Cardiac septum (tissue), 1 donor: ENCODE data around the gene GRK3. TPM values are rescaled to one million over a fixed set of nuclear protein-coding genes. Genes with fewer than 3 reads are reported as not detected.
"Not testable (repeated sequence)": the region's sequence is repeated elsewhere in the genome, so short reads cannot be mapped to it uniquely, and the experiment has no call there.

Experiments
- DNase-seq: peaks from one replicate; pipeline ENCODE4 v3.0.0-alpha.2; 2020; ENCODE audit warnings: low spot score
- intact Hi-C: fragments of 100-400 bp; cut with DNase I; formaldehyde crosslinking; loops from one replicate; pipeline ENCODE4 v1.14.0; 2022
- total RNA-seq: library from RNA; stranded (reverse); fragmentation: NEBNext Ultra II Directional; extraction: Animal tissue kit (Norgen Biotek cat#: 25700); gene quantifications from one replicate; pipeline ENCODE4 v1.2.1, GENCODE V29; 2021
- donor health status: DM: no; HTN: no; CAD: no.

The GRK3 gene
- total RNA-seq, 1 donor from 2014 or later: 4.8 TPM

DNA sequence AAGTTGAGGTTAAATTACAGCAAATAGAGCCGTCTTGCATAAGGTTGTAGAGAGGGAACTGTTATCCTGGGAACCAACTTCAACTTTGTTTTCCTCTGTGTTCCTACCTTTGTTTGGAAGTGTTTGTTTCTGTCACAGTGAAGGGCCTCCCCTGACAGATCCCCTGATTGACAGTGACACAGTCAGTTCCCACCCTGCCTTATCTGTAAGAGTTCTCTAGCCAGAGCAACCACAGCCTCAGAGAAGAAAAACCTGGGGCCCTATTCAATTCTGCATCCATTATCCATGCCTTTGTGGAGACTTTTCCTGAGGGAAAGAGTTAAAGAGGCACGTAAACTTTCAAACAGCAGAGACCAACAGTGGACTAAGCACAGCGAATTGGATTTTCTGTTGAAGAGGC is 48.7 kb downstream of the GRK3 start:
- intact Hi-C loops, DNase-seq: not testable (repeated sequence)

- DNase-seq, intact Hi-C loops: not testable (repeated sequence)
Observed at GRCh38 chr22:25613558-25613957, 49.1 kb downstream of the GRK3 start.

DNA sequence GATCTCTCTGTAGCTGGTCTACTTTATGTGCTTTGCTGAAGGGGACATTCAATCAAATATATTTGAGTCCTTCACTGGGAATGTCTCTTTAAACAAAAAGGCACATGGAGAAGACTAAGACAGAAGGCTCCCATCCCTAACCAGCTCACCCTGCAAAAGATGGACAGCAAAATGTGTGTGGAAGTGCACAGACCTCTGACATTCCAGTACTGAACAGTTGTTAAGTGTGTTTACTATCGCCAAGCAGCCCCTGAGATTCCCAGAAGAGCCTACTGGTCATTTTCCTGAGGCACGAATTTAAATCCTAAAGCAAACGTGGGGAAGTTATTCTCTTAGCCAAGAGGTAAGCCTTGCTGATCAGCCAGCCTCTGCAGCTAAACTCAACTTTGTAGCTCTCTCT is 50.3 kb downstream of the GRK3 start:
- intact Hi-C loops, DNase-seq: not testable (repeated sequence)

DNA sequence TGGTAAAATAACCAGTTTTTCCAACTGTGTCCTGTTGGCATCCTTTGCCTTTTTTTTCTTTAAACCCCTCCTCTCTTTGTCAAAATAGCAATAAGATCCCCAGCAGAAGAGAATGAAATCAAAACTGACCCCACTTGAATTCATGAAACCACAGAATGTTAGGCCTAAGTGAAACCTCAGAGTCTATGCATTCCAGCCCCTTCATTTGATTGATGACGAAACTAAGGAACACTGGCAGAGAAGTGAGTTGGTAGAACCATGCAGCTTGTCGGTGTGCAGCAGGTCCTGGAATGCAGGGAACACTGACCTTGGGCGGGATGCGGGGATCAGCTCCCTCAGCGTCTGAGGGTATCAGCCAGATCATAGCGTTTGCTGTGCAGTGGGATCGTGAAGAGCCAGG is 57.5 kb downstream of the GRK3 start:
- intact Hi-C loops: no loop called here
- DNase-seq: no peak

DNA sequence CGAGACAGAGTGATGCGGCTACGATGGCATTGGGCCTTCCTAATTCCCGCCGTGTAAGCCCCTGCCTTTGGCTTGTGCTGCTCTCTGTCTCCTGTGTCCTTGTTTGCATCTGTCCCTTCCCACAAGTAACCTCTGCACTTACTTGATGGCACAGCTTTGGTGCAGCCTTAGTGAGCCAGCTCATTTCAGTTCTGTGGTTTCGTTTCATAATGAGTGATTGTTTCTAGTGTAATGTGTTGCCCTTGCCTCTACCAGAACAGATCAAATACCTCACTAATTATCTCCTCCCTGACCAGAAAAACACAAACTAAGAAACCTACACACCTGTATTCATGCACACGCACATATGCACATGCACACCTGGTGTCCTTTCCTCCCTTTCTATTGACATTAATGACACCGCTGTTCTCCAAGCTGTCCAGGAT is 58.8 kb downstream of the GRK3 start:
- no peak for DNase-seq
- intact Hi-C loops: no loop called here

GRCh38 chr22:25623851-25624250 is 59.4 kb downstream of the GRK3 start:
- no peak for DNase-seq
- intact Hi-C loops: no loop called here

- intact Hi-C loops: no loop called here
- DNase-seq: no peak
Observed at GRCh38 chr22:25624476-25624875, 60.0 kb downstream of the GRK3 start.

GRCh38 chr22:25625747-25626623 is 61.5 kb downstream of the GRK3 start:
- intact Hi-C loops: loop anchor here (5.0 kb wide), 1 partner anchor 41 kb away; no protein-coding TSS in a partner anchor
- not testable (repeated sequence) for DNase-seq

DNA sequence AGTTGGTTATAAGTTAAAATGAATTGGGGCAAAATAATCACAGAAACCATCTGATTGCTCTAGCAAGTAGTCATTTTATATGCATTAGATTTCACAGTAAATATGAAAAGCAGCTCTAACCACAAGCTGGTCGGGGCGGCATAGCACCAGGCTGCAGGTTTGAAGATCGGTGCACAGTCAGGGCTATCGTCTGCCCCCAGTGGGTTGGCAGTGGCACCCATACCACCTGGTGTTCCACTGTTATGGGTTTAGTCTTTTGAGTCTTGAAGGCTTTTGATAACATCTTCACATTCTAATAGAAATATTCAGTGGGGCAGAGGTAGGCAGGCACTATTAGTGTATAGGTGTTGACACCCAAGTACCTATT is 62.1 kb downstream of the GRK3 start:
- intact Hi-C loops: loop anchor here (5.0 kb wide), 1 partner anchor 41 kb away; no protein-coding TSS in a partner anchor
- DNase-seq: no peak

DNA sequence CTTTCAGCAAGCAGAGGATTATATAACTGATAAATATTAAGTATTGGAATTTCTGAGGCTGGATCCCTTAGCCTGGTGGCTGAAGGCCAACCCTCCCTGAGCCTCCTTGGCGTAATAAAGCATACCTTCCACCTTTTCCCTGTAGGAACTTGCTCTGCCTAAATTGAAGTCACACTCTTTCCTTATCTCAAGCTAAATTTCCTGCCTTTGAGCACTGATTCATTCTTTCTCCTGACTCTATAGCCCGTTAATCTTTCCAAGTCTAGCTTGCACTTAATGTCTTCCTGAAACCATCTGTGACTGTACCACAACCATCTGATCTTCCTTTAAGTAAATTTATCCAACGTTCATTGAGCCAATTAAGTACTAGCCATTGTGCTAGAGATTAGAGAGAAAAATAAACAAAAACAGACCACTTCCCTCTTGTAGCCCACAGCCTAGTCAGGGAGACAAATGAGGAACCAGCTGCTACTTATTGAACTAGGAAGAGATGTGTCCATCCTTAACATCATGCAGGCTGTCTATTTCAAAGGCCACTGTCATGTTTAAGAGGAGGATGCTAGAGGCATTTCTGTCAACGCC is 62.9 kb downstream of the GRK3 start:
- intact Hi-C loops: loop anchor here (5.0 kb wide), 1 partner anchor 40 kb away; no protein-coding TSS in a partner anchor
- DNase-seq: no peak

- DNase-seq: no peak
- intact Hi-C loops: loop anchor here (5.0 kb wide), 1 partner anchor 39 kb away; no protein-coding TSS in a partner anchor
Observed at GRCh38 chr22:25628494-25628893, 64.0 kb downstream of the GRK3 start.

- no peak for DNase-seq
- intact Hi-C loops: loop anchor here (5.0 kb wide), 1 partner anchor 38 kb away; no protein-coding TSS in a partner anchor
Observed at GRCh38 chr22:25629613-25630012, 65.1 kb downstream of the GRK3 start.

- no peak for DNase-seq
- intact Hi-C loops: no loop called here
Observed at GRCh38 chr22:25630447-25630846, 66.0 kb downstream of the GRK3 start.

DNA sequence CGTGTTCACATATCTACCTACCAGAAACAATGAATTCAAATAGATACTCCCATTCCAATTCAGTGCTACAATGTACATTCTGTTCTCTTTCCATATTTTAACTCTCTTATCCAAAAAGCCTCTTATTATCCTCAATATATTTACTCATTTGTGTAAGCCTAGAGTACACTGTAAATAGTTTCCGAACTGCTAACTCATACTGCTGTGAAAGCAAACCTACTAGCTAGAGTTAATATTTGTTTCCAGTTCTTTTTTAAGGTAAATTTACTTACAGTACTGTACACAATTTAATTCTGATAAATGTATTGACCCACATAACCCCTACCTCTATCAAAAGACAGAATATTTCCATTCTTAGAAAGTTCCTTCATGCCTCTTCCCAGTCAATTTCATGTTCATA is 71.8 kb downstream of the GRK3 start:
- intact Hi-C loops: no loop called here

DNA sequence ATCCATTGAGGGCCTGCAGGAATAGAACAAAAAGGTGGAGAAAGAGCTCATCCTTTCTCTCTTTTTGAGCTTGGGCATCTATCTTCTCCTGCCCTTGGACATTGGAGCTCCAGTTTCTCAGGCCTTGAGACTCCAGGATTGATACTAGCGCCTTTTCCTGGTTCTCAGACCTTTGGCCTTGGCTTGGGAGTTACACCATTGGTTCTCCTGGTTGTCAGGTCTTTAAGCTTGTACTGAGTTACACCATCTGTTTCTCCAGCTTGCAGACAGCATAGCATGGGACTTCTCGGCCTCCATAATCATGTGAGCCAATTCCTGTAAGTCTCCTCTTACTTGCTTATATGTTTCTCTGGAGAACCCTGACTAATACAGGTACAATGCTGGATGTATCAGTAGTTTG is 72.6 kb downstream of the GRK3 start:
- no peak for DNase-seq
- intact Hi-C loops: no loop called here

More for the DNA sequence above, 71.8 kb downstream of the GRK3 start:
- no peak for DNase-seq

GRCh38 chr22:25637672-25638071 is 73.2 kb downstream of the GRK3 start:
- intact Hi-C loops: no loop called here

DNA sequence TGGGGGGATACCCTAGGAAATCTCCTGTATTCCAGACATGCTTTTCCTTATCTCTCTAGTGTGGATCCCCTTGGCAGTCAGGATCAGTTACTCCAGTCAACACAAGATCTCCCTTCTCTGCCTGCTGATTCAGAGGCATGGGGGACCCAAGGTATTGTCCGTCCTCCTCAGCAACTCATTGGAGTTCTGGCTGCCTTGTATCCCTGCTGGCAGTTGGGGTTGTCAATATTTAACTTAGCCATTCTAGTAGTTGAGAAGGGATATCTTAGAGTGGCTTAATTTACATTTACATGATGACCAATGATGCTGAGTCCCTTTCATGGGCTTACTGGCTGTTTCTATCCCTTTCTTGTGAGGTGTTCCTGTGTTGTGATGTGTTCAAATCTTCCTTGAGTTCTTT is 74.2 kb downstream of the GRK3 start:
- intact Hi-C loops: no loop called here

More at GRCh38 chr22:25637672-25638071, 73.2 kb downstream of the GRK3 start:
- no peak for DNase-seq

GRCh38 chr22:25641650-25642049 is 77.2 kb downstream of the GRK3 start:
- DNase-seq: no peak
- intact Hi-C loops: no loop called here

More for the DNA sequence above, 74.2 kb downstream of the GRK3 start:
- DNase-seq: no peak

GRCh38 chr22:25643232-25644000 is 78.9 kb downstream of the GRK3 start:
- intact Hi-C loops: no loop called here
- no peak for DNase-seq

GRCh38 chr22:25644122-25644521 is 79.6 kb downstream of the GRK3 start:
- intact Hi-C loops: loop anchor here (1.0 kb wide), 1 partner anchor 108 kb away; no protein-coding TSS in a partner anchor
- DNase-seq: no peak
